Endodermal cell (in vitro differentiated cells): Measurements from ENCODE around the gene ARHGEF39. TPM values are rescaled to one million over a fixed set of nuclear protein-coding genes. Genes with fewer than 3 reads are reported as not detected.
"Not testable (repeated sequence)": the region's sequence is repeated elsewhere in the genome, so short reads cannot be mapped to it uniquely, and the experiment has no call there.

Experiments
- DNase-seq: peaks from one replicate; pipeline ENCODE4 v3.0.0-alpha.2; 2017
- H3K27ac ChIP-seq: 2 replicates; pipeline ENCODE4 v1.5.1; 2013; ENCODE audit warnings: mild to moderate bottlenecking, low read depth, low read length, moderate library complexity
- H3K27me3 ChIP-seq: 2 replicates; pipeline ENCODE4 v1.6.1; 2013; ENCODE audit warnings: mild to moderate bottlenecking, low read length, moderate library complexity; ENCODE audit not compliant: insufficient read depth, control insufficient read depth, poor library complexity, severe bottlenecking
- H3K36me3 ChIP-seq: 2 replicates; pipeline ENCODE4 v1.7.0; 2013; ENCODE audit warnings: mild to moderate bottlenecking, low read length, moderate library complexity; ENCODE audit not compliant: control insufficient read depth, insufficient read depth
- H3K4me1 ChIP-seq: one replicate; pipeline ENCODE4 v1.7.0; 2013; ENCODE audit warnings: low read length; ENCODE audit not compliant: control insufficient read depth, insufficient read depth
- H3K4me3 ChIP-seq: 2 replicates; pipeline ENCODE4 v1.5.1; 2013; ENCODE audit warnings: mild to moderate bottlenecking, low read length, moderate library complexity
- H3K9ac ChIP-seq: 2 replicates; pipeline ENCODE4 v1.6.1; 2013; ENCODE audit warnings: mild to moderate bottlenecking, low read length, moderate library complexity; ENCODE audit not compliant: poor library complexity, severe bottlenecking; ENCODE audit errors: extremely low read depth
- H3K9me3 ChIP-seq: 2 replicates; pipeline ENCODE4 v1.6.1; 2013; ENCODE audit warnings: mild to moderate bottlenecking, low read length, moderate library complexity; ENCODE audit not compliant: control insufficient read depth
- H3K27ac Mint-ChIP-seq: 2 replicates; pipeline ENCODE4 v1.8.0; 2020; ENCODE audit warnings: mixed read lengths
- H3K27me3 Mint-ChIP-seq: 2 replicates; pipeline ENCODE4 v1.8.0; 2021; ENCODE audit warnings: mild to moderate bottlenecking, mixed read lengths; ENCODE audit not compliant: insufficient read depth
- H3K36me3 Mint-ChIP-seq: 2 replicates; pipeline ENCODE4 v1.8.0; 2020; ENCODE audit warnings: low read depth, mixed read lengths
- H3K4me1 Mint-ChIP-seq: 2 replicates; pipeline ENCODE4 v1.8.0; 2020; ENCODE audit warnings: mixed read lengths
- H3K4me3 Mint-ChIP-seq: 2 replicates; pipeline ENCODE4 v1.8.0; 2020; ENCODE audit warnings: mild to moderate bottlenecking, moderate library complexity, mixed read lengths
- H3K9me3 Mint-ChIP-seq: 2 replicates; pipeline ENCODE4 v1.8.0; 2020; ENCODE audit warnings: mild to moderate bottlenecking, mixed read lengths
- CTCF ChIP-seq: fragments of 200-600 bp; sonication (generic); conservative IDR thresholded peaks from 2 replicates; pipeline ENCODE4 v1.5.0; 2021; ENCODE audit warnings: antibody characterized with exemption, mild to moderate bottlenecking
- WGBS, 2 experiments: methylation state at CpG; one replicate each; pipeline versions ENCODE4 v1.1.5 to v1.1.7; 2013; ENCODE audit warnings: missing lambda C conversion rate in 2 of 2, mixed read lengths in 1 of 2; ENCODE audit not compliant: insufficient coverage in 1 of 2, insufficient read length in 1 of 2; 5-methylcytosine and 5-hydroxymethylcytosine counted together
- total RNA-seq, 2 donors: library from RNA; stranded (reverse); fragmentation: NEBNext Ultra II Directional in 1 of 2; extraction: Animal tissue kit (Norgen Biotek cat#: 25700) in 1 of 2; gene quantifications; 2 replicates in 1 of 2; 3 replicates in 1 of 2; pipeline ENCODE4 v1.2.1, GENCODE V29; 2021

Gene ARHGEF39
- total RNA-seq, 2 donors from 2014 or later: 22.1 to 36.4 TPM

DNA sequence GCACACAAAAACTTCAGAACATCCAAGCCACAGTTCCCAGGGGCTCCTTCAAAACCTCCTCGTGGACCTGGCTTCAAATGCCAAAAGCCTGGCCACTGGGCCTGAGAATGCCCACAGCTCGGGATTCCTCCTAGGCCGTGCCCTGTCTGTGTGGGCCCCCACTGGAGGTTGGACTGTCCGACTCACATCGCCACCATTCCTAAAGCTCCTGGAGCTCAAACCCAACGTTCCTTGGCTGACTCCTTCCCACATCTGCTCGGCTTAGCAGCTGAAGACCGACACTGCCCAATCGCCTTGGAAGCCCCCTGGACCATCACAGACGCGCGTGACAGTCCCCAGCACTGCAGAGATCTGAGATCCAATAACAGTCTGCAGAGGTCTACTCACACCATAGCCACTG is 21.9 kb downstream of the ARHGEF39 start:
- Histone ChIP-seq H3K36me3 (no peaks in the 10 kb centered on the region), H3K27ac (no peak overlapping the region), H3K9me3 (no peaks in the 10 kb centered on the region), H3K27me3 (no peaks in the 10 kb centered on the region), H3K9ac (no peak overlapping the region), H3K4me3 (no peak overlapping the region), H3K4me1 (no peaks in the 10 kb centered on the region)
- Mint-ChIP-seq H3K27me3 (peaks cover 7% of the 10 kb centered on the region), H3K4me3 (no peak overlapping the region), H3K4me1 (no peaks in the 10 kb centered on the region), H3K27ac (no peak overlapping the region), H3K9me3 (peaks cover 8% of the 10 kb centered on the region), H3K36me3 (peaks cover 15% of the 10 kb centered on the region)
- no peak for DNase-seq
- 88 to 94% methylated on average over 11 to 12 of the region's 12 CpGs for WGBS, 2 experiments
- TF ChIP-seq CTCF: no peak

DNA sequence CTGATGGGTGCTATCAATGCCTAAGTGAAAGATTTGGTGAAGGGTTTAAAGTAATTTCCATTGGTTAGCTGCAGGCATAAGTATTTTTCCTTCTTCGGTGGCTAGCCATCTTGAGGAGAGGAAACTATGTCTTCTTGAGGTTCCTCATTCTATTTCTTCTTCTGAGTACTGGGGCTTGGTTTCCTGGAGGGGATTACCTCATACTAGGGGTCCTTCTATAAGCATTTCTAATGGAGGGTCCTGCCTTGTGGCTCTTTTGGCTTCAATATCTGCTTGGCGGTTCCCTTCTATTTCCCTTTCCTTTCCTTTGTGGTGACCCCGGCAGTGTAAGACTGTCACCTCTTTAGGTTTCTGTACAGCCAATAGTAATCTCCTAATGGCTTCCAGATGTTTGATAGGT is 23.5 kb downstream of the ARHGEF39 start:
- H3K36me3 ChIP-seq, H3K27me3 ChIP-seq, H3K4me1 Mint-ChIP-seq, H3K4me1 ChIP-seq, H3K4me3 ChIP-seq, H3K4me3 Mint-ChIP-seq, H3K27ac Mint-ChIP-seq, DNase-seq, H3K27ac ChIP-seq, H3K9me3 ChIP-seq, H3K27me3 Mint-ChIP-seq, H3K9ac ChIP-seq: not testable (repeated sequence)
- Mint-ChIP-seq H3K9me3 (peaks cover 20% of the 10 kb centered on the region), H3K36me3 (peaks cover 15% of the 10 kb centered on the region)
- 100% methylated on average over 1 to 3 of the region's 3 CpGs for WGBS, 2 experiments

DNA sequence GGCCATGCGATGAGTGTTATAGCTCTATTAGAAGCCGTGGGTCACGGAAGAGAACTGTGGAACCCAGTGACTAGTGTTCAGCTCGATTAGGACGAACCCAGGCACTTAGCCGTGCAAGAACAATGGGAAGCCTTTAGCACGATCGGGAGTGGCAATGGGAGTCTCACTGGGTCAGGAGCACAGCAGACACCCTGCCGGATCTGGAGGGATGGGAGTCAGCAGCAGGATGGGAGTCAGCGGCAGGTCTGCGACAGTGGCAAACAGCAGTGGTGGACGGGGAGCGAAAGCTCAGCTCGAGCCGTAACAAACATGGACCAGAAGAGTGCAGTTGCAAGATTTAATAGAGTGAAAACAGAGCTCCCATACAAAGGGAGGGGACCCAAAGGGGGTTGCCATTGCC is 24.6 kb downstream of the ARHGEF39 start:
- not testable (repeated sequence) for H3K27me3 Mint-ChIP-seq, H3K9me3 ChIP-seq, H3K27me3 ChIP-seq, H3K4me1 ChIP-seq, H3K36me3 ChIP-seq, H3K4me3 Mint-ChIP-seq, H3K4me1 Mint-ChIP-seq, H3K4me3 ChIP-seq, H3K27ac Mint-ChIP-seq, DNase-seq, H3K9ac ChIP-seq, H3K27ac ChIP-seq
- Mint-ChIP-seq H3K36me3 (peaks cover 15% of the 10 kb centered on the region), H3K9me3 (peaks cover 20% of the 10 kb centered on the region)
- WGBS, 2 experiments: 95 to 97% methylated on average over 15 of the region's 15 CpGs

DNA sequence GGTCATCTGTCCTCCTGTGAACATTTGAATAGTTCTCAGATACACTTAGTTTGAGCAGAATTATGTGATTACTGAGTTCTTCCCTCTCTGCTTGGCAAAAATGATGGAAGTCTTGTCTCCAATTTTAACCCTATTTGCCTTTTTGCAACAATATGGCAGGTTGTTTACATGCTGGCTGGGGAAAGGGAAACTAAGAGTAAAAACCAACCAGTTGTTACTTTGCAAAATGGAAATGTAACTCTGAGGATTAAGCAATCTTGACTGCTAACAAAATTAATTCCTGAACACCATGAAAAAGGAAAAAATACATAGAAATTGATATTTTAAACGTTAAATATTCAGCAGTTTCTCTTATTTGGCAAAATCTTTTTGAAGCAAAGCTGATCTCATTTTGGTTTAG is 25.4 kb downstream of the ARHGEF39 start:
- Mint-ChIP-seq H3K36me3 (peaks cover 15% of the 10 kb centered on the region), H3K4me3 (no peak overlapping the region), H3K27me3 (peaks cover 4% of the 10 kb centered on the region), H3K9me3 (peaks cover 20% of the 10 kb centered on the region), H3K4me1 (no peaks in the 10 kb centered on the region), H3K27ac (no peak overlapping the region)
- H3K4me3 ChIP-seq: no peak overlapping the region
- H3K27ac ChIP-seq: no peak overlapping the region
- H3K27me3 ChIP-seq: no peaks in the 10 kb centered on the region
- H3K9me3 ChIP-seq: no peaks in the 10 kb centered on the region
- H3K36me3 ChIP-seq: no peaks in the 10 kb centered on the region
- TF ChIP-seq CTCF: no peak
- no peak for DNase-seq
- 86% methylated on average over 1 of the region's 1 CpG; no CpG with 5 or more reads in 1 of the 2 experiments for WGBS, 2 experiments
- no peak overlapping the region for H3K9ac ChIP-seq
- no peaks in the 10 kb centered on the region for H3K4me1 ChIP-seq

- H3K4me1 Mint-ChIP-seq, H3K4me1 ChIP-seq, H3K9me3 ChIP-seq, H3K9ac ChIP-seq, H3K4me3 Mint-ChIP-seq, DNase-seq, H3K27ac Mint-ChIP-seq, H3K4me3 ChIP-seq, H3K27me3 Mint-ChIP-seq, H3K27me3 ChIP-seq, H3K36me3 ChIP-seq, H3K27ac ChIP-seq: not testable (repeated sequence)
- H3K36me3 Mint-ChIP-seq: peaks cover 15% of the 10 kb centered on the region
- 100% methylated on average over 1 of the region's 1 CpG; no CpG with 5 or more reads in 1 of the 2 experiments for WGBS, 2 experiments
- H3K9me3 Mint-ChIP-seq: peaks cover 20% of the 10 kb centered on the region
These were observed 25.8 kb downstream of the ARHGEF39 start for GRCh38 chr9:35639225-35639624.

DNA sequence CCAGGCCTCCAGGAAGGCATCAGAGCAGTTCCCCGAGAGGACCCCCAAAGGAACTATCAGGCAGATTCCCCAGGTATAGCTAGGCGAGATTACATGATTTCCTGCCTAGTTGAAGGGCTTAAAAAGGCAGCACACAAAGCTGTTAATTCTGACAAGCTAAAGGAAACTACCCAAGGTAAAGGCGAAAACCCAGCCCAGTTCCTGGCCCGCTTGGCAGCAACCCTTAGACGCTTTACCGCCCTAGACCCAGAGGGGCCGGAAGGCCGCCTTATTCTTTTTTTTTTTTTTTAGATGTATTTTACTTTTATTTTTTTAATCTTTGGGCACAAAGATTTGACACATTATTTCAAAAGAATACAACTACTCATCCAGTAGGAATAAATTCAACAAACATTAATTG is 26.2 kb downstream of the ARHGEF39 start:
- Mint-ChIP-seq H3K9me3 (peaks cover 20% of the 10 kb centered on the region), H3K36me3 (peaks cover 15% of the 10 kb centered on the region)
- not testable (repeated sequence) for H3K4me3 ChIP-seq, DNase-seq, H3K9ac ChIP-seq, H3K9me3 ChIP-seq, H3K27ac ChIP-seq, H3K36me3 ChIP-seq, H3K27ac Mint-ChIP-seq, H3K4me1 ChIP-seq, H3K4me3 Mint-ChIP-seq, H3K27me3 Mint-ChIP-seq, H3K4me1 Mint-ChIP-seq, H3K27me3 ChIP-seq
- 90 to 100% methylated on average over 1 to 5 of the region's 8 CpGs for WGBS, 2 experiments
